Right atrium auricular region (tissue), 2 donors: ENCODE results near the gene ELOVL7. TPM values are rescaled to one million over a fixed set of nuclear protein-coding genes. Genes with fewer than 3 reads are reported as not detected.

ENCODE experiments used
- DNase-seq: peaks from one replicate; pipeline ENCODE4 v3.0.0-alpha.2; 2019; ENCODE audit warnings: low spot score
- H3K27ac ChIP-seq, 2 donors: fragments of 200-600 bp; sonication (generic); 1 replicate in 1 of 2; 2 replicates in 1 of 2; pipeline ENCODE4 v1.5.1; 2016 to 2019
- H3K27me3 ChIP-seq, 2 donors: fragments of 200-600 bp; sonication (generic); one replicate each; pipeline versions ENCODE4 v1.5.1 to v1.6.0; 2017 to 2019
- H3K36me3 ChIP-seq: fragments of 200-600 bp; sonication (generic); one replicate; pipeline ENCODE4 v1.5.1; 2016
- H3K4me1 ChIP-seq, 2 donors: fragments of 200-600 bp; sonication (generic); one replicate each; pipeline versions ENCODE4 v1.5.1 to v1.6.0; 2017 to 2019
- H3K4me3 ChIP-seq, 2 donors: fragments of 200-600 bp; sonication (generic); 1 replicate in 1 of 2; 2 replicates in 1 of 2; pipeline ENCODE4 v1.5.1; 2017 to 2019; ENCODE audit warnings: mild to moderate bottlenecking in 1 of 2, moderate library complexity in 1 of 2
- H3K9me3 ChIP-seq, 2 donors: fragments of 200-600 bp; sonication (generic); one replicate each; pipeline ENCODE4 v1.5.1; 2019
- total RNA-seq, 2 donors: library from RNA; depleted of rRNA; stranded (reverse); fragments of >200 nt; gene quantifications; one replicate each; pipeline ENCODE4 v1.1.0, GENCODE V29; 2016
- TF ChIP-seq, protein P1 (sequence below), 2 donors: fragments of 200-600 bp; sonication (generic); IDR thresholded peaks; one replicate each; pipeline ENCODE4 v1.5.1; 2019; ENCODE audit warnings: antibody characterized with exemption in 2 of 2

Gene ELOVL7
- total RNA-seq, 2 donors from 2014 or later: 0.43 to 1.5 TPM

GRCh38 chr5:60829490-60830266, 14.4 kb downstream of the ELOVL7 start:
- TF ChIP-seq, protein P1, sequence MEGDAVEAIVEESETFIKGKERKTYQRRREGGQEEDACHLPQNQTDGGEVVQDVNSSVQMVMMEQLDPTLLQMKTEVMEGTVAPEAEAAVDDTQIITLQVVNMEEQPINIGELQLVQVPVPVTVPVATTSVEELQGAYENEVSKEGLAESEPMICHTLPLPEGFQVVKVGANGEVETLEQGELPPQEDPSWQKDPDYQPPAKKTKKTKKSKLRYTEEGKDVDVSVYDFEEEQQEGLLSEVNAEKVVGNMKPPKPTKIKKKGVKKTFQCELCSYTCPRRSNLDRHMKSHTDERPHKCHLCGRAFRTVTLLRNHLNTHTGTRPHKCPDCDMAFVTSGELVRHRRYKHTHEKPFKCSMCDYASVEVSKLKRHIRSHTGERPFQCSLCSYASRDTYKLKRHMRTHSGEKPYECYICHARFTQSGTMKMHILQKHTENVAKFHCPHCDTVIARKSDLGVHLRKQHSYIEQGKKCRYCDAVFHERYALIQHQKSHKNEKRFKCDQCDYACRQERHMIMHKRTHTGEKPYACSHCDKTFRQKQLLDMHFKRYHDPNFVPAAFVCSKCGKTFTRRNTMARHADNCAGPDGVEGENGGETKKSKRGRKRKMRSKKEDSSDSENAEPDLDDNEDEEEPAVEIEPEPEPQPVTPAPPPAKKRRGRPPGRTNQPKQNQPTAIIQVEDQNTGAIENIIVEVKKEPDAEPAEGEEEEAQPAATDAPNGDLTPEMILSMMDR (IDR thresholded peaks at IDR 0.05): no peak
- DNase-seq: no peak
- H3K27ac ChIP-seq: no peak overlapping the region

DNA sequence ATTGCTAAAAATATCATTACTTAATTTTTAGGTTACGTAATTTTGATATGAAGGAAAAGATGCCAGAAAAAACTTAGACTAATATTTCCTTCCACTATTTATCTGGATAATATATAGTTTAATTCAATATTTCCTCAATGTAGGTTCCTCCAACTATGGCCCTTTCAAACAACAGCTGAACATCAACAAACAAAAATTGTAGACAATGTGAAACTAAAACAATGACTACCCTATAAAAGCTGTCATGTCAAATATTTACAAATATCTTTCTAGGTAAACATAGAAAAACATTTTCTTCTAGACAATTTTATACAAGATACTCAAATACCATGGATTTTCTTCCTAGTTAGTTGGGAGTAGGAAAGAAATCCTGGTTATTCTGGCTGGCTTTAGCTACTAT, 16.9 kb downstream of the ELOVL7 start:
- Histone ChIP-seq H3K4me1 (no peaks in the 10 kb centered on the region), H3K36me3 (no peaks in the 10 kb centered on the region)
- DNase-seq: no peak

More at GRCh38 chr5:60829490-60830266, 14.4 kb downstream of the ELOVL7 start:
- Histone ChIP-seq H3K4me3 (no peak overlapping the region), H3K36me3 (no peaks in the 10 kb centered on the region), H3K27me3 (no peaks in the 10 kb centered on the region), H3K9me3 (no peaks in the 10 kb centered on the region), H3K4me1 (no peaks in the 10 kb centered on the region)

DNA sequence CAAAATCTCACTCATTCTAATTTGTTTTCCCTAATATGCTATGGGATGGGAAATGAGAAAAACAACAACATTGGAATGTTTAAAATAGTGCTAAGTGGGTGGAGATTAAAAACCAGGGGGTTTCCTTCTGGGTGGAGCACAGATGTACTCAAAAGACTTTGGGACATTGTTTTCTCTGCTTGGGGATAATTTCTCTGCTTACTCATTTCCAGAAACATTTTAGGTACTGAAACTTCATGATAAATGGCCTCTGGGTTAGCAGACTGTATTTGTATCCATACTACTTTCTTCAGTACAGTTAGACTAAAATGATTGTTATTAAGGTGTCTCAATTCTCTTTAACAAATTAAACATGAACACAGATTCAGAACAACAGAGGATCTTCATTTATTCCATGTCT, 17.4 kb downstream of the ELOVL7 start:
- Histone ChIP-seq H3K9me3 (no peaks in the 10 kb centered on the region), H3K27me3 (no peaks in the 10 kb centered on the region), H3K27ac (no peak overlapping the region), H3K36me3 (no peaks in the 10 kb centered on the region), H3K4me3 (no peak overlapping the region), H3K4me1 (no peaks in the 10 kb centered on the region)
- TF ChIP-seq, protein P1 (IDR thresholded peaks at IDR 0.05): no peak
- DNase-seq: no peak

More for the DNA sequence above, 16.9 kb downstream of the ELOVL7 start:
- TF ChIP-seq, protein P1 (IDR thresholded peaks at IDR 0.05): no peak
- no peaks in the 10 kb centered on the region for H3K9me3 ChIP-seq
- H3K27me3 ChIP-seq: no peaks in the 10 kb centered on the region
- H3K27ac ChIP-seq: no peak overlapping the region
- H3K4me3 ChIP-seq: no peak overlapping the region

- no peaks in the 10 kb centered on the region for H3K27me3 ChIP-seq
- TF ChIP-seq, protein P1 (IDR thresholded peaks at IDR 0.05): no peak
- DNase-seq: no peak
- no peak overlapping the region for H3K27ac ChIP-seq
- no peak overlapping the region for H3K4me3 ChIP-seq
- no peaks in the 10 kb centered on the region for H3K4me1 ChIP-seq
- H3K9me3 ChIP-seq: no peaks in the 10 kb centered on the region
- no peaks in the 10 kb centered on the region for H3K36me3 ChIP-seq
Measured at GRCh38 chr5:60823574-60823973, 20.5 kb downstream of the ELOVL7 start.

DNA sequence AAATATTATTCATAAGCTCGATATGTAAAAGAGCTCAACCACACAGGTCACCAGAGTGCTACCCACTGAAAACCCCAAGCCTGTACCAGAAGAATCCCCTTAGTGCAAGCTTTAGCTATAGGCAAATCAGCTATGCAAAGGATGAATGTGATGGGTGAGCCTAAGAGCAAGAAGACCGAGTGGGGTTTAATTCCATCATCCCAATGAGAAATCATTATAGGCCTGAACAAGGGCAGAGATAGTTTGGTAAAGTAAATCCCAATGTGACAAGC, 21.8 kb downstream of the ELOVL7 start:
- Histone ChIP-seq H3K36me3 (no peaks in the 10 kb centered on the region), H3K4me3 (no peak overlapping the region), H3K27me3 (no peaks in the 10 kb centered on the region), H3K27ac (no peak overlapping the region), H3K4me1 (no peaks in the 10 kb centered on the region), H3K9me3 (no peaks in the 10 kb centered on the region)
- no peak for DNase-seq
- TF ChIP-seq, protein P1 (IDR thresholded peaks at IDR 0.05): no peak
